ENCODE results near the gene STAT3. TPM values are rescaled to one million over a fixed set of nuclear protein-coding genes. Genes with fewer than 3 reads are reported as not detected.
"Not testable (repeated sequence)": the region's sequence is repeated elsewhere in the genome, so short reads cannot be mapped to it uniquely, and the experiment has no call there.

The STAT3 gene
- polyA plus RNA-seq, 4 donors = 59.8 to 63.4 (median 60.4) TPM

GRCh38 chr17:42386777-42387657 lies 1.2 kb downstream of the STAT3 start:
- no peak for DNase-seq (ENCODE audit: low read depth in 4 of 4, low spot score in 3 of 4)

- DNase-seq (ENCODE audit: low read depth in 4 of 4, low spot score in 3 of 4) = no peak
Observed at GRCh38 chr17:42381898-42382297, 6.3 kb downstream of the STAT3 start.

- DNase-seq (ENCODE audit: low read depth in 4 of 4, low spot score in 3 of 4) = no peak
Observed at GRCh38 chr17:42380935-42381334, 7.3 kb downstream of the STAT3 start.

- peak in 2 of 4 donors; percentile 21 to 33 for DNase-seq (ENCODE audit: low read depth in 4 of 4, low spot score in 3 of 4)
Observed at GRCh38 chr17:42378959-42379594, 9.2 kb downstream of the STAT3 start.

- DNase-seq (ENCODE audit: low read depth in 4 of 4, low spot score in 3 of 4) = no peak
Observed at GRCh38 chr17:42378359-42378958, 9.8 kb downstream of the STAT3 start.

- DNase-seq (ENCODE audit: low read depth in 4 of 4, low spot score in 3 of 4) = no peak
Observed at GRCh38 chr17:42373896-42374295, 14.3 kb downstream of the STAT3 start.

GRCh38 chr17:42372142-42372541 lies 16.1 kb downstream of the STAT3 start:
- DNase-seq (ENCODE audit: low read depth in 4 of 4, low spot score in 3 of 4) = no peak

GRCh38 chr17:42368797-42369561 lies 19.3 kb downstream of the STAT3 start:
- not testable (repeated sequence) for DNase-seq (ENCODE audit: low read depth in 4 of 4, low spot score in 3 of 4)

- DNase-seq (ENCODE audit: low read depth in 4 of 4, low spot score in 3 of 4) = not testable (repeated sequence)
Observed at GRCh38 chr17:42368310-42368709, 19.9 kb downstream of the STAT3 start.

- DNase-seq (ENCODE audit: low read depth in 4 of 4, low spot score in 3 of 4) = not testable (repeated sequence)
Observed at GRCh38 chr17:42366176-42367023, 21.8 kb downstream of the STAT3 start.

- DNase-seq (ENCODE audit: low read depth in 4 of 4, low spot score in 3 of 4) = no peak
Observed at GRCh38 chr17:42365136-42365535, 23.1 kb downstream of the STAT3 start.

GRCh38 chr17:42363767-42364585 lies 24.3 kb downstream of the STAT3 start:
- no peak for DNase-seq (ENCODE audit: low read depth in 4 of 4, low spot score in 3 of 4)

GRCh38 chr17:42363231-42363630 lies 25.0 kb downstream of the STAT3 start:
- DNase-seq (ENCODE audit: low read depth in 4 of 4, low spot score in 3 of 4) = no peak

- DNase-seq (ENCODE audit: low read depth in 4 of 4, low spot score in 3 of 4) = no peak
Observed at GRCh38 chr17:42362245-42362961, 25.8 kb downstream of the STAT3 start.

GRCh38 chr17:42361781-42362186 lies 26.5 kb downstream of the STAT3 start:
- no peak for DNase-seq (ENCODE audit: low read depth in 4 of 4, low spot score in 3 of 4)

- DNase-seq (ENCODE audit: low read depth in 4 of 4, low spot score in 3 of 4) = not testable (repeated sequence)
Observed at GRCh38 chr17:42360388-42360787, 27.9 kb downstream of the STAT3 start.

GRCh38 chr17:42359133-42359532 lies 29.1 kb downstream of the STAT3 start:
- DNase-seq (ENCODE audit: low read depth in 4 of 4, low spot score in 3 of 4) = no peak

GRCh38 chr17:42358434-42358833 lies 29.8 kb downstream of the STAT3 start:
- DNase-seq (ENCODE audit: low read depth in 4 of 4, low spot score in 3 of 4) = no peak
